ENCODE measurements around the gene CSNK1G1. TPM values are rescaled to one million over a fixed set of nuclear protein-coding genes. Genes with fewer than 3 reads are reported as not detected.

Gene CSNK1G1
- total and polyA plus RNA-seq, 2 donors (not counting 1 experiment from before 2014, with no cell fraction given): 18.2 to 27.1 TPM

- peaks cover 2% of the 10 kb centered on the region for H3K4me1 ChIP-seq (ENCODE audit: control insufficient read depth, extremely low read depth, insufficient read depth, low read length)
- H3K4me3 ChIP-seq (replicated peaks in 1 of 4; ENCODE audit: control extremely low read depth in 1 of 4, insufficient read depth in 1 of 4, low read depth in 3 of 4, low read length in 4 of 4): no peak overlapping the region
- H4K20me1 ChIP-seq (ENCODE audit: control insufficient read depth, extremely low read depth, insufficient read depth, low read length): no peaks in the 10 kb centered on the region
- no peaks in the 10 kb centered on the region for H3K36me3 ChIP-seq (ENCODE audit: control insufficient read depth, insufficient read depth, low read length)
- H3K9me3 ChIP-seq (ENCODE audit: control insufficient read depth, insufficient read depth, low read depth, low read length): no peaks in the 10 kb centered on the region
- no peak overlapping the region for H2AFZ ChIP-seq (ENCODE audit: low read length)
- H3K4me2 ChIP-seq (ENCODE audit: extremely low read depth, insufficient read depth, low read length): no peak overlapping the region
- no peak for TF ChIP-seq EZH2 (IDR thresholded peaks at IDR 0.05; ENCODE audit: low read length, missing control alignments)
- no peak for TF ChIP-seq CTCF (conservative IDR thresholded peaks at IDR 0.05 in 1 of 2, IDR thresholded peaks at IDR 0.05 in 1 of 2; ENCODE audit: low read depth in 1 of 2, low read length in 2 of 2)
- no peak overlapping the region for H3K27ac ChIP-seq (ENCODE audit: insufficient read depth, low read length)
- no peak overlapping the region for H3K9ac ChIP-seq (ENCODE audit: insufficient read depth, low read length)
- no peaks in the 10 kb centered on the region for H3K79me2 ChIP-seq (ENCODE audit: control insufficient read depth, insufficient read depth, low read length)
- no peak for DNase-seq (ENCODE audit: low read depth in 2 of 2)
- H3K27me3 ChIP-seq (ENCODE audit: control insufficient read depth, insufficient read depth, low read length): no peaks in the 10 kb centered on the region
Measured at GRCh38 chr15:64235552-64235951, 120.4 kb downstream of the CSNK1G1 start.

- Histone ChIP-seq H3K4me2 (ENCODE audit: extremely low read depth, insufficient read depth, low read length) (no peak overlapping the region), H3K79me2 (ENCODE audit: control insufficient read depth, insufficient read depth, low read length) (no peaks in the 10 kb centered on the region), H2AFZ (ENCODE audit: low read length) (no peak overlapping the region), H3K9me3 (ENCODE audit: control insufficient read depth, insufficient read depth, low read depth, low read length) (no peaks in the 10 kb centered on the region), H3K27ac (ENCODE audit: insufficient read depth, low read length) (no peak overlapping the region), H3K27me3 (ENCODE audit: control insufficient read depth, insufficient read depth, low read length) (no peaks in the 10 kb centered on the region), H3K36me3 (ENCODE audit: control insufficient read depth, insufficient read depth, low read length) (no peaks in the 10 kb centered on the region), H3K4me3 (replicated peaks in 1 of 4; ENCODE audit: control extremely low read depth in 1 of 4, insufficient read depth in 1 of 4, low read depth in 3 of 4, low read length in 4 of 4) (no peak overlapping the region), H3K4me1 (ENCODE audit: control insufficient read depth, extremely low read depth, insufficient read depth, low read length) (peaks cover 2% of the 10 kb centered on the region), H3K9ac (ENCODE audit: insufficient read depth, low read length) (no peak overlapping the region), H4K20me1 (ENCODE audit: control insufficient read depth, extremely low read depth, insufficient read depth, low read length) (no peaks in the 10 kb centered on the region)
- no peak for TF ChIP-seq EZH2 (IDR thresholded peaks at IDR 0.05; ENCODE audit: low read length, missing control alignments)
- no peak for TF ChIP-seq CTCF (conservative IDR thresholded peaks at IDR 0.05 in 1 of 2, IDR thresholded peaks at IDR 0.05 in 1 of 2; ENCODE audit: low read depth in 1 of 2, low read length in 2 of 2)
- DNase-seq (ENCODE audit: low read depth in 2 of 2): no peak
Measured at GRCh38 chr15:64233299-64233698, 122.7 kb downstream of the CSNK1G1 start.

GRCh38 chr15:64232400-64232799, 123.6 kb downstream of the CSNK1G1 start:
- Histone ChIP-seq H3K4me2 (ENCODE audit: extremely low read depth, insufficient read depth, low read length) (no peak overlapping the region), H3K79me2 (ENCODE audit: control insufficient read depth, insufficient read depth, low read length) (no peaks in the 10 kb centered on the region), H4K20me1 (ENCODE audit: control insufficient read depth, extremely low read depth, insufficient read depth, low read length) (no peaks in the 10 kb centered on the region), H3K36me3 (ENCODE audit: control insufficient read depth, insufficient read depth, low read length) (no peaks in the 10 kb centered on the region), H3K27me3 (ENCODE audit: control insufficient read depth, insufficient read depth, low read length) (no peaks in the 10 kb centered on the region), H3K4me1 (ENCODE audit: control insufficient read depth, extremely low read depth, insufficient read depth, low read length) (peaks cover 2% of the 10 kb centered on the region), H3K9ac (ENCODE audit: insufficient read depth, low read length) (no peak overlapping the region), H3K4me3 (replicated peaks in 1 of 4; ENCODE audit: control extremely low read depth in 1 of 4, insufficient read depth in 1 of 4, low read depth in 3 of 4, low read length in 4 of 4) (no peak overlapping the region), H3K27ac (ENCODE audit: insufficient read depth, low read length) (peak overlapping the region; percentile 13), H2AFZ (ENCODE audit: low read length) (no peak overlapping the region), H3K9me3 (ENCODE audit: control insufficient read depth, insufficient read depth, low read depth, low read length) (no peaks in the 10 kb centered on the region)
- peak; percentile 35 to 91 for DNase-seq (ENCODE audit: low read depth in 2 of 2)
- no peak for TF ChIP-seq CTCF (conservative IDR thresholded peaks at IDR 0.05 in 1 of 2, IDR thresholded peaks at IDR 0.05 in 1 of 2; ENCODE audit: low read depth in 1 of 2, low read length in 2 of 2)
